ENCODE results near the gene HMGXB3. TPM values are rescaled to one million over a fixed set of nuclear protein-coding genes. Genes with fewer than 3 reads are reported as not detected.

HMGXB3 gene
- total RNA-seq, 1 donor from 2014 or later: 23.1 TPM

- no peaks in the 10 kb centered on the region for H3K9me3 Mint-ChIP-seq
- peak; percentile 31 for DNase-seq (ENCODE audit: low spot score)
- TF ChIP-seq EZH2 (IDR thresholded peaks at IDR 0.05) (no peak), EZH2phosphoT487 (IDR thresholded peaks at IDR 0.05) (no peak)
- TF ChIP-seq, protein P1, sequence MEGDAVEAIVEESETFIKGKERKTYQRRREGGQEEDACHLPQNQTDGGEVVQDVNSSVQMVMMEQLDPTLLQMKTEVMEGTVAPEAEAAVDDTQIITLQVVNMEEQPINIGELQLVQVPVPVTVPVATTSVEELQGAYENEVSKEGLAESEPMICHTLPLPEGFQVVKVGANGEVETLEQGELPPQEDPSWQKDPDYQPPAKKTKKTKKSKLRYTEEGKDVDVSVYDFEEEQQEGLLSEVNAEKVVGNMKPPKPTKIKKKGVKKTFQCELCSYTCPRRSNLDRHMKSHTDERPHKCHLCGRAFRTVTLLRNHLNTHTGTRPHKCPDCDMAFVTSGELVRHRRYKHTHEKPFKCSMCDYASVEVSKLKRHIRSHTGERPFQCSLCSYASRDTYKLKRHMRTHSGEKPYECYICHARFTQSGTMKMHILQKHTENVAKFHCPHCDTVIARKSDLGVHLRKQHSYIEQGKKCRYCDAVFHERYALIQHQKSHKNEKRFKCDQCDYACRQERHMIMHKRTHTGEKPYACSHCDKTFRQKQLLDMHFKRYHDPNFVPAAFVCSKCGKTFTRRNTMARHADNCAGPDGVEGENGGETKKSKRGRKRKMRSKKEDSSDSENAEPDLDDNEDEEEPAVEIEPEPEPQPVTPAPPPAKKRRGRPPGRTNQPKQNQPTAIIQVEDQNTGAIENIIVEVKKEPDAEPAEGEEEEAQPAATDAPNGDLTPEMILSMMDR (IDR thresholded peaks at IDR 0.05): peak; percentile 60
Measured at GRCh38 chr5:149959406-149960236, 40.9 kb upstream of the HMGXB3 start.

GRCh38 chr5:149960272-149961185 is 40.0 kb upstream of the HMGXB3 start, which contains the start of gene SLC26A2:
Gene SLC26A2, plus strand, starts transcription at chr5:149960758. Its CDS starts 16,895 bp downstream, at chr5:149977653.
- H3K9me3 Mint-ChIP-seq: no peaks in the 10 kb centered on the region
- peaks cover 20% of the 10 kb centered on the region for H3K4me1 Mint-ChIP-seq
- DNase-seq (ENCODE audit: low spot score): peak; percentile 99
- H3K27ac ChIP-seq: peak within 1 kb of the TSS; percentile 80
- H3K27me3 ChIP-seq: peaks cover 9% of the 10 kb centered on the region
- no peaks in the 10 kb centered on the region for H3K9me3 ChIP-seq (ENCODE audit: low read depth)
- peaks cover 13% of the 10 kb centered on the region for H3K27me3 Mint-ChIP-seq (ENCODE audit: insufficient read depth, low read depth)
- no peaks in the 10 kb centered on the region for H3K36me3 ChIP-seq
- H3F3A ChIP-seq (ENCODE audit: low read depth): peaks cover 18% of the 10 kb centered on the region
- H3K79me2 ChIP-seq (ENCODE audit: low read depth): no peaks in the 10 kb centered on the region
- peaks cover 2% of the 10 kb centered on the region for H3K36me3 Mint-ChIP-seq
- H2AFZ ChIP-seq (replicated peaks): peak within 1 kb of the TSS; percentile 89
- H3K4me2 ChIP-seq: peak within 1 kb of the TSS; percentile 89
- peak within 1 kb of the TSS; percentile 19 for H3K9ac ChIP-seq
- TF ChIP-seq EZH2 (IDR thresholded peaks at IDR 0.05): no peak
- TF ChIP-seq EZH2phosphoT487 (IDR thresholded peaks at IDR 0.05): no peak
- TF ChIP-seq, protein P1 (IDR thresholded peaks at IDR 0.05): no peak
- H4K20me1 ChIP-seq (ENCODE audit: low read depth): no peaks in the 10 kb centered on the region
- peak within 1 kb of the TSS; percentile 76 for H3K4me3 ChIP-seq
- peaks cover 7% of the 10 kb centered on the region for H3K4me1 ChIP-seq
- H3K27ac Mint-ChIP-seq: peak within 1 kb of the TSS; percentile 96
- H3K4me3 Mint-ChIP-seq: peak within 1 kb of the TSS; percentile 93

More at GRCh38 chr5:149959406-149960236, 40.9 kb upstream of the HMGXB3 start:
- Histone ChIP-seq H3K27ac (peak overlapping the region; percentile 80), H3F3A (ENCODE audit: low read depth) (peaks cover 18% of the 10 kb centered on the region), H3K27me3 (peaks cover 9% of the 10 kb centered on the region), H4K20me1 (ENCODE audit: low read depth) (no peaks in the 10 kb centered on the region), H3K9me3 (ENCODE audit: low read depth) (no peaks in the 10 kb centered on the region), H3K9ac (no peak overlapping the region), H3K4me3 (peak overlapping the region; percentile 76), H3K4me1 (peaks cover 7% of the 10 kb centered on the region), H3K36me3 (no peaks in the 10 kb centered on the region), H3K79me2 (ENCODE audit: low read depth) (no peaks in the 10 kb centered on the region), H2AFZ (replicated peaks) (peak overlapping the region; percentile 87), H3K4me2 (peak overlapping the region; percentile 85)
- Mint-ChIP-seq H3K4me1 (peaks cover 20% of the 10 kb centered on the region), H3K27ac (peak overlapping the region; percentile 96), H3K27me3 (ENCODE audit: insufficient read depth, low read depth) (peaks cover 13% of the 10 kb centered on the region), H3K36me3 (peaks cover 2% of the 10 kb centered on the region), H3K4me3 (peak overlapping the region; percentile 93)

- Histone ChIP-seq H3K27ac (no peak overlapping the region), H3K36me3 (no peaks in the 10 kb centered on the region), H3K4me1 (peaks cover 7% of the 10 kb centered on the region), H3K9ac (no peak overlapping the region), H3K79me2 (ENCODE audit: low read depth) (no peaks in the 10 kb centered on the region), H3K4me2 (peak overlapping the region; percentile 89), H2AFZ (replicated peaks) (peak overlapping the region; percentile 89), H4K20me1 (ENCODE audit: low read depth) (no peaks in the 10 kb centered on the region), H3F3A (ENCODE audit: low read depth) (peaks cover 18% of the 10 kb centered on the region), H3K9me3 (ENCODE audit: low read depth) (no peaks in the 10 kb centered on the region), H3K27me3 (peaks cover 9% of the 10 kb centered on the region), H3K4me3 (peak overlapping the region; percentile 76)
- no peak overlapping the region for H3K27ac Mint-ChIP-seq
- peaks cover 20% of the 10 kb centered on the region for H3K4me1 Mint-ChIP-seq
- DNase-seq (ENCODE audit: low spot score): no peak
- H3K4me3 Mint-ChIP-seq: peak overlapping the region; percentile 93
- H3K27me3 Mint-ChIP-seq (ENCODE audit: insufficient read depth, low read depth): peaks cover 13% of the 10 kb centered on the region
- H3K9me3 Mint-ChIP-seq: no peaks in the 10 kb centered on the region
- peaks cover 2% of the 10 kb centered on the region for H3K36me3 Mint-ChIP-seq
- TF ChIP-seq, protein P1 (IDR thresholded peaks at IDR 0.05): no peak
- no peak for TF ChIP-seq EZH2 (IDR thresholded peaks at IDR 0.05)
- TF ChIP-seq EZH2phosphoT487 (IDR thresholded peaks at IDR 0.05): no peak
Measured at GRCh38 chr5:149961186-149961685, 39.3 kb upstream of the HMGXB3 start.

Data from neural progenitor cell (in vitro differentiated cells).